GM12878 (cell line): ENCODE measurements around the gene NOL8. TPM values are rescaled to one million over a fixed set of nuclear protein-coding genes. Genes with fewer than 3 reads are reported as not detected.

Source experiments
- ATAC-seq: fragments of 200-7000 bp; cut with Tn5 transposase; 3 replicates; pipeline ENCODE4 v1.9.1; 2020; ENCODE audit warnings: mild to moderate bottlenecking, moderate library complexity
- BruUV-seq: library from RNA; stranded (reverse); fragments of 400-500 nt; replicated peaks from 2 replicates; lab custom pipeline; 2021; lab: Mats Ljungman, UMichigan
- CTCF ChIA-PET: fragments of 300-600 bp; sonication (Branson Sonifier 250); formaldehyde crosslinking; extraction: SDS; loops from one replicate; lab custom pipeline; 2021; ENCODE audit warnings: inconsistent platforms; lab: Yijun Ruan, JAX
- POLR2A ChIA-PET: fragments of 350-600 bp; formaldehyde crosslinking; extraction: SDS; loops from one replicate; lab custom pipeline; 2021; ENCODE audit warnings: inconsistent platforms; lab: Charles Lee
- RAD21 ChIA-PET: fragments of 300-600 bp; sonication (Branson Sonifier 250); formaldehyde crosslinking; loops from one replicate; lab custom pipeline; 2023; ENCODE audit warnings: antibody characterized with exemption; ENCODE audit not compliant: unreplicated experiment; lab: Charles Lee
- SMC1A ChIA-PET: fragments of 300-600 bp; sonication (Branson Sonifier 250); formaldehyde crosslinking; loops from one replicate; lab custom pipeline; 2023; ENCODE audit not compliant: unreplicated experiment, uncharacterized antibody; lab: Charles Lee
- DNase-seq: peaks from one replicate; pipeline ENCODE4 v3.0.0-alpha.2; 2011; ENCODE audit warnings: low read depth, low spot score
- FAIRE-seq: peaks from 3 replicates; lab custom pipeline; 2011; peaks lifted over from hg19 to GRCh38; lab: Jason Lieb, UNC
- H2AFZ ChIP-seq: 2 replicates; pipeline ENCODE4 v1.6.0; 2011; ENCODE audit warnings: low read depth, low read length, control low read depth; ENCODE audit not compliant: control insufficient read depth
- H3K27ac ChIP-seq: 2 replicates; pipeline ENCODE4 v1.5.1; 2011; ENCODE audit warnings: control low read depth; ENCODE audit not compliant: control insufficient read depth, insufficient read depth
- H3K27me3 ChIP-seq, 2 experiments: replicated peaks in 1 of 2; 2 replicates each; pipeline versions ENCODE4 v1.6.0 to v1.6.1; 2011; ENCODE audit warnings: low read length in 1 of 2; ENCODE audit not compliant: control insufficient read depth in 2 of 2, insufficient read depth in 2 of 2
- H3K36me3 ChIP-seq, 2 experiments: 2 replicates each; pipeline ENCODE4 v1.5.1; 2011; ENCODE audit warnings: low read length in 1 of 2; ENCODE audit not compliant: control insufficient read depth in 2 of 2, insufficient read depth in 2 of 2
- H3K4me1 ChIP-seq: 2 replicates; pipeline ENCODE4 v1.6.1; 2011; ENCODE audit warnings: mild to moderate bottlenecking, low read length, moderate library complexity, mixed read lengths; ENCODE audit not compliant: control insufficient read depth, insufficient read depth
- H3K4me2 ChIP-seq: 2 replicates; pipeline ENCODE4 v1.6.0; 2011; ENCODE audit warnings: control low read depth; ENCODE audit not compliant: control insufficient read depth, insufficient read depth
- H3K4me3 ChIP-seq: fragments of 200-600 bp; sonication (generic); 2 replicates; pipeline ENCODE4 v1.5.1; 2016
- H3K79me2 ChIP-seq: 2 replicates; pipeline ENCODE4 v1.6.0; 2011; ENCODE audit warnings: low read length; ENCODE audit not compliant: control insufficient read depth, insufficient read depth
- H3K9ac ChIP-seq: 2 replicates; pipeline ENCODE4 v1.8.0; 2011; ENCODE audit warnings: low read length, control low read depth, mixed read lengths; ENCODE audit not compliant: control insufficient read depth, insufficient read depth
- H3K9me3 ChIP-seq: replicated peaks from 3 replicates; pipeline ENCODE4 v1.5.1; 2011; ENCODE audit warnings: mild to moderate bottlenecking, low read length; ENCODE audit not compliant: control insufficient read depth, insufficient read depth
- H4K20me1 ChIP-seq: 2 replicates; pipeline ENCODE4 v1.6.0; 2011; ENCODE audit not compliant: control insufficient read depth, insufficient read depth
- ATF7 ChIP-seq: fragments of 450-650 bp; IDR thresholded peaks from 2 replicates; pipeline ENCODE4 v1.6.1; 2016; ENCODE audit warnings: low read depth, mild to moderate bottlenecking
- BACH1 ChIP-seq: fragments of 450-650 bp; IDR thresholded peaks from 2 replicates; pipeline ENCODE4 v1.6.1; 2017; ENCODE audit warnings: mild to moderate bottlenecking, borderline replicate concordance
- CBX3 ChIP-seq: fragments of 200-600 bp; sonication (generic); IDR thresholded peaks from 2 replicates; pipeline ENCODE4 v1.6.1; 2016; ENCODE audit warnings: low read depth, borderline replicate concordance
- CEBPZ ChIP-seq: fragments of 150-350 bp; IDR thresholded peaks from 2 replicates; pipeline ENCODE4 v1.6.1; 2016; ENCODE audit warnings: low read depth, low read length
- CHD1 ChIP-seq: IDR thresholded peaks from 2 replicates; pipeline ENCODE4 v1.6.1; 2012; ENCODE audit warnings: low read depth, low read length, improper control_type of control experiment
- EGR1 ChIP-seq, 2 experiments: IDR thresholded peaks; 1 replicate in 1 of 2; 2 replicates in 1 of 2; pipeline ENCODE4 v1.6.1; 2011 to 2012; ENCODE audit warnings: low read depth in 2 of 2, low read length in 2 of 2, borderline replicate concordance in 1 of 2, mild to moderate bottlenecking in 1 of 2, moderate library complexity in 1 of 2
- HCFC1 ChIP-seq: fragments of 150-350 bp; IDR thresholded peaks from 2 replicates; pipeline ENCODE4 v1.6.1; 2014; ENCODE audit warnings: low read length
- IRF5 ChIP-seq: fragments of 450-650 bp; IDR thresholded peaks from 2 replicates; pipeline ENCODE4 v1.6.1; 2017; ENCODE audit warnings: borderline replicate concordance
- MTA3 ChIP-seq: IDR thresholded peaks from 2 replicates; pipeline ENCODE4 v1.6.1; 2012; ENCODE audit warnings: low read length, inconsistent platforms, borderline replicate concordance
- NR2C1 ChIP-seq: fragments of 450-650 bp; IDR thresholded peaks from 2 replicates; pipeline ENCODE4 v1.6.1; 2017; ENCODE audit warnings: antibody characterized with exemption, mild to moderate bottlenecking, moderate library complexity
- NR2F1 ChIP-seq: fragments of 450-650 bp; conservative IDR thresholded peaks from 2 replicates; pipeline ENCODE4 v1.6.1; 2017; ENCODE audit warnings: mild to moderate bottlenecking
- POU2F2 ChIP-seq: IDR thresholded peaks from 3 replicates; pipeline ENCODE4 v1.6.1; 2011; ENCODE audit warnings: low read depth, mild to moderate bottlenecking, low read length, borderline replicate concordance
- RAD21 ChIP-seq: IDR thresholded peaks from 2 replicates; pipeline ENCODE4 v1.6.1; 2011; ENCODE audit warnings: mild to moderate bottlenecking, low read depth, low read length, moderate library complexity; ENCODE audit not compliant: insufficient read depth
- SMAD1 ChIP-seq: fragments of 450-650 bp; IDR thresholded peaks from 2 replicates; pipeline ENCODE4 v1.6.1; 2018; ENCODE audit warnings: mild to moderate bottlenecking, low read depth; ENCODE audit not compliant: partially characterized antibody
- STAT3 ChIP-seq: IDR thresholded peaks from 2 replicates; pipeline ENCODE4 v1.6.1; 2011; ENCODE audit warnings: low read depth, low read length, improper control_type of control experiment
- TCF7 ChIP-seq: IDR thresholded peaks from 2 replicates; pipeline ENCODE4 v1.6.1; 2014; ENCODE audit warnings: antibody characterized with exemption, borderline replicate concordance
- WGBS: methylation state at CpG from one replicate; pipeline ENCODE4 v1.1.6; 2016; ENCODE audit warnings: low lambda C conversion rate; ENCODE audit not compliant: insufficient replicate concordance, insufficient coverage; ENCODE audit errors: missing lambda C conversion rate; 5-methylcytosine and 5-hydroxymethylcytosine counted together
- in situ Hi-C: fragments of 300-500 bp; cut with MboI; formaldehyde crosslinking; loops from 9 replicates; pipeline ENCODE4 v1.14.3; 2018; ENCODE audit warnings: mixed read lengths
- intact Hi-C: fragments of 100-400 bp; cut with micrococcal nuclease; formaldehyde crosslinking; loops from one replicate; pipeline ENCODE4 v1.14.2; 2022; ENCODE audit not compliant: unreplicated experiment
- polyA plus RNA-seq, 11 experiments: library from polyadenylated mRNA; depleted of rRNA in 4 of 11; unstranded in 6 of 11; stranded (reverse) in 5 of 11; fragments of >200 nt; fragmentation: Nextera tagmentation in 4 of 11; fragmentation: Illumina TruSeq in 1 of 11; extraction: Ambion mirVana in 4 of 11; extraction: Trizol in 1 of 11; gene quantifications; 1 replicate in 1 of 11; 2 replicates in 10 of 11; pipeline versions ENCODE4 v1.2.1 to v1.2.3, GENCODE V29; 2011 to 2016; ENCODE audit warnings: inconsistent platforms in 2 of 11, missing spikeins in 2 of 11, low read depth in 1 of 11
- total RNA-seq, 4 experiments: library from RNA; depleted of rRNA in 3 of 4; stranded (reverse); fragments of >200 nt in 3 of 4; fragmentation: Illumina TruSeq in 1 of 4; extraction: Trizol in 1 of 4; gene quantifications; 2 replicates each; pipeline versions ENCODE4 v1.2.1 to v1.2.3, GENCODE V29; 2013 to 2021

NOL8 gene
- total and polyA plus RNA-seq, 10 of the 15 experiments (the other 5 are each of a cell fraction or from before 2014, with no cell fraction given), result 33.6 to 58.6 (median 49.2) TPM

GRCh38 chr9:92313624-92314012, 11.5 kb downstream of the NOL8 start (continued):
- TF ChIP-seq CEBPZ, result no peak
- TF ChIP-seq STAT3, result no peak
- no peak for TF ChIP-seq CHD1
- TF ChIP-seq BACH1, result no peak
- TF ChIP-seq NR2C1, result no peak
- no peak for TF ChIP-seq TCF7

DNA sequence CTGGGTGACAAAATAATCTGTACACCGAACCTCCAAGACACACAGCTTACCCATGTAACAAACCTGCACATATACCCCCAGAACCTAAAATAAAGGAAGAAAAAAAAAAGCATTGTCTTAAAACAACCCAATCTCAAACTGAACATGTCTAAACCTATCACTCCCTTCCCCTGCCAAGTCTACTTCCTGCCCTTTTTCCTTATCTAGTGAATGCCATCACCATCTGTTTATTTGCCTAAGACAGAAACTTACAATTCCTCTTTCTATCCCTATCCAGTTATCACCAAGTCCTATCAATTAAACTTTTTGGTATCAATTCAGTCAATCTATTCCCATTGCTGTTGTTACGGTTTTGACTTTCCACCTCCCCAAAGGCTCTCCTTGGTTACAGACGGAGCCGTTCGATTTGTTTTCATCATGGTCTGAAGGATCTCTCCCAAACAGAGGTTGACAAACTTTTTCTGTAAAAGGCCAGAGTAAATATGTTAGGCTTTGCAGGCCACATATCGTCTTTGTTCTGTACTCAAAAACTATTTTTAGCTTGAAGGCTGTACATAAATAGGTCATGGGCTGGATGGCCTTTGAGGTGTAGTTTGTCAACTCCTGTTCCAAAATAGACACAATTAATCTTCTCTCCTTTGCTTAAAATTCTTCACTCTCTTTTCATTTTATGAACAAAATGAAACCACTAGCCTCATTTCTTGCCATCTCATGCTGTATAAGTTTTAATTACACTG, 12.1 kb downstream of the NOL8 start:
- DNase-seq (no peak), ATAC-seq (no peak), FAIRE-seq (no peak)
- H3K4me3 ChIP-seq, result no peak overlapping the region
- ChIA-PET CTCF (interaction anchor here (0.8 to 1.5 kb wide), 4 partner anchors 8 to 173 kb away, joined by 3 to 5 read pairs (median 4); no protein-coding TSS in a partner anchor), POLR2A (interaction anchor here (0.6 to 1.3 kb wide), 3 partner anchors 11 to 222 kb away, joined by 3 read pairs; no protein-coding TSS in a partner anchor), RAD21 (interaction anchor here (1.0 to 1.2 kb wide), 2 partner anchors 172 to 308 kb away, joined by 3 read pairs; no protein-coding TSS in a partner anchor), SMC1A (interaction anchor here (1.3 to 1.5 kb wide), 3 partner anchors 10 to 22 kb away, joined by 4 to 6 read pairs (median 5); no protein-coding TSS in a partner anchor)
- H3K79me2 ChIP-seq, result no peaks in the 10 kb centered on the region
- H3K27me3 ChIP-seq, result no peaks in the 10 kb centered on the region
- H3K36me3 ChIP-seq, result peaks cover 7 to 38% of the 10 kb centered on the region in 2 experiments
- no TSS peak for BruUV-seq
- in situ Hi-C loops (no loop called here), intact Hi-C loops (no loop called here)
- 82% methylated on average over 6 of the region's 6 CpGs for WGBS
- no peaks in the 10 kb centered on the region for H4K20me1 ChIP-seq
- H3K9me3 ChIP-seq, result no peaks in the 10 kb centered on the region
- H3K9ac ChIP-seq, result no peak overlapping the region
- no peak for TF ChIP-seq IRF5
- TF ChIP-seq CBX3, result no peak
- no peak for TF ChIP-seq HCFC1
- TF ChIP-seq EGR1 (IDR thresholded peaks at IDR 0.05; ENCODE audit: borderline replicate concordance in 1 of 2, low read depth in 2 of 2, low read length in 2 of 2), result no peak
- TF ChIP-seq SMAD1, result no peak
- TF ChIP-seq NR2F1, result no peak
- no peak for TF ChIP-seq MTA3
- TF ChIP-seq ATF7, result no peak
- no peak for TF ChIP-seq RAD21
- no peak for TF ChIP-seq POU2F2
- peaks cover under 1% of the 10 kb centered on the region; the same call in 1 of the 2 replicates for H3K4me1 ChIP-seq
- H3K4me2 ChIP-seq, result no peak overlapping the region
- no peak overlapping the region for H2AFZ ChIP-seq
- no peak overlapping the region for H3K27ac ChIP-seq
